Karpas-422 (cell line): Measurements from ENCODE around the gene RRP9. TPM values are rescaled to one million over a fixed set of nuclear protein-coding genes. Genes with fewer than 3 reads are reported as not detected.

ENCODE experiments used
- DNase-seq: peaks from one replicate; pipeline ENCODE4 v3.0.0-alpha.2; 2015
- H2AFZ ChIP-seq: fragments of 200-600 bp; sonication (generic); 2 replicates; pipeline ENCODE4 v1.6.1; 2014; ENCODE audit warnings: antibody characterized with exemption, low read length, mixed read lengths
- H3K27ac ChIP-seq: fragments of 200-600 bp; sonication (generic); 2 replicates; pipeline ENCODE4 v1.5.1; 2014; ENCODE audit warnings: mild to moderate bottlenecking, low read length, moderate library complexity
- H3K27me3 ChIP-seq: fragments of 200-600 bp; sonication (generic); 2 replicates; pipeline ENCODE4 v1.6.1; 2014; ENCODE audit warnings: low read length, mixed read lengths
- H3K36me3 ChIP-seq: fragments of 200-600 bp; sonication (generic); 2 replicates; pipeline ENCODE4 v1.6.1; 2014; ENCODE audit warnings: low read length, mixed read lengths; ENCODE audit not compliant: insufficient read depth
- H3K4me1 ChIP-seq: fragments of 200-600 bp; sonication (generic); 2 replicates; pipeline ENCODE4 v1.6.1; 2014; ENCODE audit warnings: mild to moderate bottlenecking, low read length, mixed read lengths
- H3K4me2 ChIP-seq: fragments of 200-600 bp; sonication (generic); 2 replicates; pipeline ENCODE4 v1.6.1; 2014; ENCODE audit warnings: low read length, low read depth, mild to moderate bottlenecking; ENCODE audit not compliant: poor library complexity, severe bottlenecking
- H3K4me3 ChIP-seq: fragments of 200-600 bp; sonication (generic); 2 replicates; pipeline ENCODE4 v1.5.1; 2014; ENCODE audit warnings: mild to moderate bottlenecking, antibody characterized with exemption, low read length, mixed read lengths
- H3K79me2 ChIP-seq: fragments of 200-600 bp; sonication (generic); 2 replicates; pipeline ENCODE4 v1.6.1; 2014; ENCODE audit warnings: mild to moderate bottlenecking, low read length, mixed read lengths
- H3K9ac ChIP-seq: fragments of 200-600 bp; sonication (generic); 2 replicates; pipeline ENCODE4 v1.6.0; 2014; ENCODE audit warnings: low read length
- H3K9me2 ChIP-seq: fragments of 200-600 bp; sonication (generic), shearing (Covaris generic); replicated peaks from 2 replicates; pipeline ENCODE4 v1.6.0; 2014; ENCODE audit warnings: mild to moderate bottlenecking, low read length, moderate library complexity; ENCODE audit not compliant: insufficient read depth
- H3K9me3 ChIP-seq: fragments of 300-700, 200-600 bp; sonication (generic); 2 replicates; pipeline ENCODE4 v1.6.1; 2014; ENCODE audit warnings: low read length, mixed read lengths
- H4K20me1 ChIP-seq: fragments of 200-600 bp; sonication (generic); 2 replicates; pipeline ENCODE4 v1.6.1; 2014; ENCODE audit warnings: mild to moderate bottlenecking, antibody characterized with exemption, low read length, low read depth; ENCODE audit not compliant: insufficient read depth
- total RNA-seq: library from RNA; depleted of rRNA; stranded (reverse); fragments of >200 nt; shearing (Covaris generic); gene quantifications from 2 replicates; pipeline ENCODE4 v1.2.3, GENCODE V29; 2014; ENCODE audit warnings: low replicate concordance

The RRP9 gene
- total RNA-seq, 1 experiment from 2014 or later: 15.1 TPM

DNA sequence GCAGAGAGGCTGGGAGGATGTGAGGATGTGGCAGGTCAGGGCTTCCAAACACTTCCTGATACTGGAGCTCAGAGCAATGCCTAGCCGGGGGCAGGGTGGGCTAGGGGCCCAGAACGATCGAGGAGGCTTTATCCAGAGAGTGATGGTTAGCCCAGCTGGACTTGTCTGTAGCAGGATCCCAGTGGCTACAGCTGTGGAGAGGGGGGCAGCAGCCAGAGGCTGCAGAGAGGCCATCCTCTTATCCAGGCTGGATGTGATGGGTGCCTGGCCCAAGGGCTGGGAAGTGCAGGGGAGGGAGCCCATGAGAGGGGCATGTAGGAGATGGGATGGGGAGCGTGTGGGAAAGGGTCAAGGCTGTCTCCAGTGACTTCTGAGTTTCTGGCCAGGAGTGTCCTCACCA lies 5.1 kb upstream of the RRP9 start:
- Histone ChIP-seq H4K20me1 (no peaks in the 10 kb centered on the region), H3K27me3 (no peaks in the 10 kb centered on the region), H3K9me2 (no peaks in the 10 kb centered on the region), H3K9me3 (no peaks in the 10 kb centered on the region), H3K36me3 (no peaks in the 10 kb centered on the region), H3K9ac (no peak overlapping the region), H3K4me3 (no peak overlapping the region), H2AFZ (no peak overlapping the region), H3K4me1 (peaks cover 14% of the 10 kb centered on the region), H3K79me2 (no peaks in the 10 kb centered on the region), H3K4me2 (no peak overlapping the region), H3K27ac (no peak overlapping the region)
- no peak for DNase-seq

DNA sequence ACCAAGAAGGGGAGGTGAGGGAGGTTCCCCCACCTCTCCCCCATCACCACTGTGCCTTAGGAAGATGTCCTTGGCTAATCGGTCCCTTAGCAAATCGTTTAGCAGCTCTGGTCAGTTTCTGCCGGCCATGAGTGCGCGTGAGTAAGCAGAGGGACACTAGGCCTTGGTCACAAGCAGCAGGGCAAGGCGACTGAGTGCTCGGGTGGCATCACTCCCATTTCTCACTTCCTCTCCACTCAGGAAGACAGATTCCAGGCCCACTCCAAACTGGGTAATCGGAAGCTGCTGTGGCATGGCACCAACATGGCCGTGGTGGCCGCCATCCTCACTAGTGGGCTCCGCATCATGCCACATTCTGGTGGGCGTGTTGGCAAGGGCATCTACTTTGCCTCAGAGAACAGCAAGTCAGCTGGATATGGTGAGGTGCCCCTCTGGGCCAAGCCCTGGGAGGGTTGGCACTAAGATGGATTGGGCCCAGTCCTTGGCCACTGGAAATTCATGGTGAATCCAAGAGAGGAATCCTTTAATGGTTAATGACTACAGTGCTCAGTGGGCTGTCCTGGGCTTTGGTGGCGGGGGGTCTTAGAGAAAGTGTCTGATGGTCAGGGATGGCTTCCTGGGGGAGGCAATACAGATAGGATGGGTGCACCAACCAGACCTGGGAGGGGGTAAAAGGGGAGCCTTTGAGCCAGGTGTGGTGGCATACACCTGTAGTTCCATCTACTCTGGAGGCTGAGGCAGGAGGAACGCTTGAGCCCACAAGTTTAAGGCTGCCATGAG lies 4.4 kb upstream of the RRP9 start:
- H3K4me3 ChIP-seq: no peak overlapping the region
- H2AFZ ChIP-seq: no peak overlapping the region
- no peak overlapping the region for H3K9ac ChIP-seq
- no peak for DNase-seq
- H3K4me2 ChIP-seq: no peak overlapping the region
- H3K4me1 ChIP-seq: peaks cover 14% of the 10 kb centered on the region
- no peaks in the 10 kb centered on the region for H3K9me2 ChIP-seq
- H3K9me3 ChIP-seq: no peaks in the 10 kb centered on the region
- no peaks in the 10 kb centered on the region for H4K20me1 ChIP-seq
- no peaks in the 10 kb centered on the region for H3K36me3 ChIP-seq
- peaks cover 5% of the 10 kb centered on the region for H3K79me2 ChIP-seq
- H3K27me3 ChIP-seq: no peaks in the 10 kb centered on the region
- no peak overlapping the region for H3K27ac ChIP-seq

DNA sequence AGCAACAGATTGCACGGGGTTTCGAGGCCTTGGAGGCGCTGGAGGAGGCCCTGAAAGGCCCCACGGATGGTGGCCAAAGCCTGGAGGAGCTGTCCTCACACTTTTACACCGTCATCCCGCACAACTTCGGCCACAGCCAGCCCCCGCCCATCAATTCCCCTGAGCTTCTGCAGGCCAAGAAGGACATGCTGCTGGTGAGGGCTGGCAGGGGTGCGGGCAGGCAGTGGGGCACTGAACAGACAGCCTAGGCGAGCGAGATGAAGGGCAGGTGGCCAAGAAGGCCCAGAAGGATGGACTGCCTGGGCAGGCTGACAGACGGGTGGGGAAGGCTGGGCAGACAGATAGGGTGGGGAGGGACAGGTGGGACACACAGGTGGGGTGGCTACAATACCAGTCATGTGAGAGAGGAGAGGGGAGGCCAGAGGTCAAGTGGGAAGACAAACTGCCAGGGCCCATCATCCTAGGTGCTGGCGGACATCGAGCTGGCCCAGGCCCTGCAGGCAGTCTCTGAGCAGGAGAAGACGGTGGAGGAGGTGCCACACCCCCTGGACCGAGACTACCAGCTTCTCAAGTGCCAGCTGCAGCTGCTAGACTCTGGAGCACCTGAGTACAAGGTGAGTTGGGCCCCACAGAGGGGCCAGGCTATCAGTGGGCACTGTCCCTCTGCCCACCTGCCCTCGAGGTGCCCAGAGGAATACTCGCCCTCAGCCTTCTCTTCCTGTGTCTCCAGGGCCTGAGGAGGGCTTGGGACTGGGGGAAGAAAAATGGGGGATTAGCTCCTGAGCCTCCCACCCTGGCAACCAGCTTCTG lies 3.5 kb upstream of the RRP9 start:
- Histone ChIP-seq H3K9ac (no peak overlapping the region), H3K4me1 (peaks cover 22% of the 10 kb centered on the region), H2AFZ (no peak overlapping the region), H3K27me3 (no peaks in the 10 kb centered on the region), H3K4me3 (no peak overlapping the region), H3K4me2 (no peak overlapping the region), H3K79me2 (peaks cover 14% of the 10 kb centered on the region), H3K27ac (no peak overlapping the region), H3K36me3 (no peaks in the 10 kb centered on the region), H3K9me3 (no peaks in the 10 kb centered on the region), H3K9me2 (no peaks in the 10 kb centered on the region), H4K20me1 (peaks cover 7% of the 10 kb centered on the region; the same call in 1 of the 2 replicates)
- no peak for DNase-seq

DNA sequence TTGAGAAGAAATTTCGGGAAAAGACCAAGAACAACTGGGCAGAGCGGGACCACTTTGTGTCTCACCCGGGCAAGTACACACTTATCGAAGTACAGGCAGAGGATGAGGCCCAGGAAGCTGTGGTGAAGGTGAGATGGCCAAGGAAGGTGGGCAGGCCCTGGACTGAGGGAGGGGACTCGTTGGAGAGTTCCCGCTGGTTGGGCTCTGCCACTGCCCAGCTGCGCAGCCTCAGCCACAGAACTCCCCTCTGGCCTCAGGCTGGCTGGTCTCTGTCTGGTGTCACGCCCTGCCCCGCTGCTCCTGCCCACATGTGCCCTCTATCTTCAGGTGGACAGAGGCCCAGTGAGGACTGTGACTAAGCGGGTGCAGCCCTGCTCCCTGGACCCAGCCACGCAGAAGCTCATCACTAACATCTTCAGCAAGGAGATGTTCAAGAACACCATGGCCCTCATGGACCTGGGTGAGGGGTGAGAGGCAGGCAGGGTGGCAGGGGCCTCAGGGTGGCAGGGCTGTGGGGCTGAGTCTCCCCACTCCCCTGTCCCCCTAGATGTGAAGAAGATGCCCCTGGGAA lies 2.8 kb upstream of the RRP9 start:
- Histone ChIP-seq H3K9me3 (no peaks in the 10 kb centered on the region), H2AFZ (no peak overlapping the region), H3K79me2 (peaks cover 21% of the 10 kb centered on the region), H3K27me3 (no peaks in the 10 kb centered on the region), H3K4me2 (no peak overlapping the region), H3K4me3 (no peak overlapping the region), H3K4me1 (peaks cover 29% of the 10 kb centered on the region), H3K36me3 (no peaks in the 10 kb centered on the region; the same call in 1 of the 2 replicates), H3K27ac (no peak overlapping the region), H3K9me2 (no peaks in the 10 kb centered on the region), H4K20me1 (peaks cover 9% of the 10 kb centered on the region; the same call in 1 of the 2 replicates), H3K9ac (no peak overlapping the region)
- no peak for DNase-seq

DNA sequence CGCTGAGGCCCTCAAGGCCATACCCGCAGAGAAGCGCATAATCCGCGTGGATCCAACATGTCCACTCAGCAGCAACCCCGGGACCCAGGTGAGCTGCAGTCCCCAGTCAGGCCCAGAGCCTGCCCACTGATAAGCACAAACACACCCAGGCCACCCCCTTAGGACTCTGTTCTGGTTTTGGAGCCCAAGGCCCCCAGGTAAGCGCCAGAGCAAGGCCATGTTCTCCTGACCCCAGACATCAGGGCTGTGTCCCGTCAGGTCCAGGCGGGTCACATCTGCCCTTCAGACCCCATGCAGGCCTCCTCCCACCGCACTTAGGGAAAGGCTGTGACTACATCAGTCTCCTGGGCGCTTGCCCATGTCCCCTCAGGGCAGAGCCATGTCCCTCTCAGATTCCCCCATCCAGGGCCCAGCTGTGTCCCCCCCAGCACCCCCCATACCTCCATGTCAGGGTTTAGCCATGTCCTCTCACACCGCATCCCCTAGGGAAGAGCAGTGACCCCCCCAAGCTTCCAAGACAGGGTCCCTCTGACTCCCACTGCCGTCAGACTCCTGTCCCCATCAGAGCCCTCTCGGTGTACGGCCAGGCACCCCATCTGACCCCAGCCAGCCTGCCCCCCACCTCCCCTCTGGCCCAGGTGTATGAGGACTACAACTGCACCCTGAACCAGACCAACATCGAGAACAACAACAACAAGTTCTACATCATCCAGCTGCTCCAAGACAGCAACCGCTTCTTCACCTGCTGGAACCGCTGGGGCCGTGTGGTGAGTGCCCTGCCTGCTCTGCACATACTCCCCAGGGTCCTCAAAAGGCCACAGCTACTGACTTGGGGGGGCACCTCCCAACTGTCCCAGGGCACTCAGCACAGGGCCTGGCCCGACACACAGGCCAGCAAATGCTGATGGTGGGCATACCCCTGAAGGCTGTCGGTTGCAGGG lies 2.0 kb upstream of the RRP9 start:
- Histone ChIP-seq H3K9ac (peak overlapping the region; percentile 97), H3K9me2 (no peaks in the 10 kb centered on the region), H3K9me3 (no peaks in the 10 kb centered on the region), H3K4me1 (peaks cover 29% of the 10 kb centered on the region), H3K27ac (no peak overlapping the region), H3K79me2 (peaks cover 29% of the 10 kb centered on the region), H3K4me2 (peak overlapping the region; percentile 99), H3K27me3 (no peaks in the 10 kb centered on the region), H2AFZ (no peak overlapping the region), H4K20me1 (peaks cover 9% of the 10 kb centered on the region; the same call in 1 of the 2 replicates), H3K36me3 (peaks cover 6% of the 10 kb centered on the region; the same call in 1 of the 2 replicates), H3K4me3 (peak overlapping the region; percentile 85; the same call in 1 of the 2 replicates)
- DNase-seq: no peak

DNA sequence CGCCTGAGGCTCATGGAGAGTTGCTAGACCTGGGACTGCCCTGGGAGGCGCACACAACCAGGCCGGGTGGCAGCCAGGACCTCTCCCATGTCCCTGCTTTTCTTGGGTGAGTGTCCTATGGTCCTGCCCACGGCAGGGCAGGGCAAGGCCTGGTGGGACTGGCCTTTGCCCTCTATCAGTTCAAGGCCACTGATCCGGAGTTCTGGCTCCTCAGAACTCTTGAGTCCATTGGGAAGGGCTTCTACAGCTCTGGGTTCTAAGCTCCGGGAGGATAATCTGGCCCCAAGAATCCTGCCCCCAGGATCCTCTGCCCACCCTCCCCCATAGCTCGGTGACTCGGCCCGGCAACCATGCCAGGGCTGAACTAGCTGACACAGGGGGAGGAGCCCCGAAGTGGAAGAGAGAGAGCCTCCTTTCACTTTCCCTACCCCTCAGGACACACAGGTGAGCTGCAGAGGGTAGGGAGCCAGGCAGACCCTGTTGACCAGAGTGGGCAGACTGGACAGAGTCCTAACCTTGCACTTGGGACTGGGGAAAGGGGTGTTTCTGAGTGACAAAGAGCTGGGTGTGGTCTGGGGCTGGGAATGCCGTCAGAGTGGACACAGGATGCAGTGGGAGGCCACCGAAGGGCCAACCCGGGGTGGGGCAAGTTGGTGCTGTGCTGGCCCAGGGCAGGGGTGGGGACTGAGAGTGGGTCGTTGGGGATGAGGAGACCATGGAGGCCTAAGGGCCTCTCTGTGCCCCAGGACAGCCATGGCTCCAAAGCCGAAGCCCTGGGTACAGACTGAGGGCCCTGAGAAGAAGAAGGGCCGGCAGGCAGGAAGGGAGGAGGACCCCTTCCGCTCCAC lies 1.1 kb upstream of the RRP9 start:
- Histone ChIP-seq H3K9me3 (no peaks in the 10 kb centered on the region), H3K4me2 (peak overlapping the region; percentile 99), H3K4me1 (peaks cover 29% of the 10 kb centered on the region), H3K27me3 (no peaks in the 10 kb centered on the region), H3K9me2 (no peaks in the 10 kb centered on the region), H3K4me3 (peak overlapping the region; percentile 85), H3K9ac (peak overlapping the region; percentile 97), H3K27ac (peak overlapping the region; percentile 75), H3K79me2 (peaks cover 34% of the 10 kb centered on the region), H3K36me3 (peaks cover 11% of the 10 kb centered on the region; the same call in 1 of the 2 replicates), H2AFZ (peak overlapping the region; percentile 61; the same call in 1 of the 2 replicates), H4K20me1 (peaks cover 9% of the 10 kb centered on the region; the same call in 1 of the 2 replicates)
- peak; percentile 90 for DNase-seq

DNA sequence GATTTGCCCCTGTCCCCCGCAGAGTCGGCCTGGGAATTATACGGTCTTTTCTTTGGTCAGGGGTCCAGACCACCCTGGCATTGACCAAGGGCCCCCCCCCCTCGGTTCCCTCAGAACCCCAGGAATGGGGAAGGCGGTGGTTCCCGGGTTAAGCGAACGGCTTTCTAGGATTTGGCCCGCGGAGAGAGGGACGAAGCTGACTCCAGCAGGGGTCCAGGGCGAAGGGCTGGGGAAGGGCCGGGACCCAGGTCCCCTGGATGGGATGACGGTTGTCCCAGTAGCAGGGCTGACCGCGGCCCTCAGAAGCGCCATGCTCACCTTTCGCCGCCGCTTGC lies 274 bp downstream of the RRP9 start:
- H3K27me3 ChIP-seq: no peaks in the 10 kb centered on the region
- peak overlapping the region; percentile 90 for H3K4me3 ChIP-seq
- H3K79me2 ChIP-seq: peaks cover 34% of the 10 kb centered on the region
- H2AFZ ChIP-seq: no peak overlapping the region
- H3K4me2 ChIP-seq: peak overlapping the region; percentile 93
- H3K9me2 ChIP-seq: no peaks in the 10 kb centered on the region
- no peaks in the 10 kb centered on the region for H3K9me3 ChIP-seq
- DNase-seq: no peak
- peaks cover 29% of the 10 kb centered on the region for H3K4me1 ChIP-seq
- peaks cover 13% of the 10 kb centered on the region; the same call in 1 of the 2 replicates for H4K20me1 ChIP-seq
- H3K27ac ChIP-seq: no peak overlapping the region; the same call in 1 of the 2 replicates
- H3K9ac ChIP-seq: peak overlapping the region; percentile 89
- H3K36me3 ChIP-seq: peaks cover 11% of the 10 kb centered on the region; the same call in 1 of the 2 replicates
